GM20000 (cell line): ENCODE measurements around the gene CPEB3.
"Not testable (repeated sequence)": the region's sequence is repeated elsewhere in the genome, so short reads cannot be mapped to it uniquely, and the experiment has no call there.

Experiments
- DNase-seq: peaks from one replicate; pipeline ENCODE4 v3.0.0; 2012; ENCODE audit warnings: low spot score
- CTCF ChIP-seq: IDR thresholded peaks from 2 replicates; pipeline ENCODE4 v1.5.1; 2012; ENCODE audit warnings: mild to moderate bottlenecking, control low read depth; ENCODE audit errors: extremely low read depth, missing control alignments

CPEB3 gene

GRCh38 chr10:92121686-92122492 is 169.0 kb downstream of the CPEB3 start:
- DNase-seq, result no peak
- TF ChIP-seq CTCF, result no peak

GRCh38 chr10:92119340-92119739 is 171.5 kb downstream of the CPEB3 start:
- no peak for DNase-seq
- TF ChIP-seq CTCF, result no peak

GRCh38 chr10:92114917-92115316 is 176.0 kb downstream of the CPEB3 start:
- DNase-seq, result not testable (repeated sequence)

GRCh38 chr10:92113911-92114600 is 176.8 kb downstream of the CPEB3 start:
- TF ChIP-seq CTCF, result no peak
- no peak for DNase-seq

- no peak for DNase-seq
- no peak for TF ChIP-seq CTCF
Observed at GRCh38 chr10:92112462-92112861, 178.4 kb downstream of the CPEB3 start.

GRCh38 chr10:92111336-92111939 is 179.4 kb downstream of the CPEB3 start:
- TF ChIP-seq CTCF, result no peak
- DNase-seq, result no peak

GRCh38 chr10:92110039-92110794 is 180.7 kb downstream of the CPEB3 start:
- no peak for TF ChIP-seq CTCF
- DNase-seq, result no peak
